Epidermal melanocyte (primary cell): ENCODE results near the gene RCAN3.
"Not testable (repeated sequence)": the region's sequence is repeated elsewhere in the genome, so short reads cannot be mapped to it uniquely, and the experiment has no call there.

ENCODE experiments used
- DNase-seq: peaks from one replicate; pipeline ENCODE4 v3.0.0; 2011; ENCODE audit warnings: low spot score; ENCODE audit not compliant: insufficient read length

Gene RCAN3

DNA sequence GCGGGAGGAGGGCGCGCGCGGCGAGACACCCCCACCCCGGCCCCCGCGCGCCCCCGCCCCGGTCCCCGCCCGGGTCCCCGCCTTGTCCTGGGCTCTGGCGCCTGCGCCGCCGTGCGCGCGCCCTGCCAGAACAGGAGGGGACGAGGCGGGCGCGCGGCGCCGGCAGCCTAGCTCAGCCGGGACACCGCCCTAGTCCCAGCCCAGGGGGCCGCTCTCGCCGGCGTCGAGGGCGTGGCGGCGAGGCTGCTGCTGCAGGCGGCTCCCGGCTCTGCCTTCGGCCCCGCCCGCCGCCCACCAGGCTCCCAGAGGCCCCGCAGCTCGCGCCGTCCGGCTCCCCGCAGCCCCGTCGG is at the start of gene RCAN3:
Gene RCAN3 (plus strand): TSS at position 128 of the 350 bp plus-strand sequence. CDS start 11,537 bp downstream, outside the sequence.
- peak; percentile 96 for DNase-seq

DNA sequence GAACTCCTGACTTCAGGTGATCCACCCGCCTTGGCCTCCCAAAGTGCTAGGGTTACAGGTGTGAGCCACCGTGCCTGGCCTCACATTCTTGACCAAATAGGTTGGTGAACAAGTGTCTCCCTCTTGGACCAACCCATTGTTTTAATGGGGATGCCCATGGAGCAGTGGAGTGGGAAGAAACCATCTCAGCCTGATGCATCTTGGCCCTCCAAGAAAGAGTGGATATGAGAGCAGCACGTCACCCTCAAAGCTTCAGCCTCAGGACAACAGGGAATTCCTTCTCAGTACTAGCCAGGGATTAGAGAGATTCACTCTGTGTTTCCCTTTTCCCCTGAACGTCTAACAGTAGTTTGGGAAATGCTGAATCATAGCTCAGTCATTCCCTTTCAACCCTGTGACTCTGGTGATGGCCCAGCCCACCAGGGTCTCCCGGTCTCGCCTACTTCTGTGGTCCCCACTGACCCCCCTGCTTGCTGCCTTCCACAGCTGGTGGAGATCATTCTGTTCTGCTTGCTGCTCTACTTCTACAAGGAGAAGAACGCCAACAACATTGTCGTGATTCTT is 49.6 kb upstream of the RCAN3 start:
- no peak for DNase-seq

DNA sequence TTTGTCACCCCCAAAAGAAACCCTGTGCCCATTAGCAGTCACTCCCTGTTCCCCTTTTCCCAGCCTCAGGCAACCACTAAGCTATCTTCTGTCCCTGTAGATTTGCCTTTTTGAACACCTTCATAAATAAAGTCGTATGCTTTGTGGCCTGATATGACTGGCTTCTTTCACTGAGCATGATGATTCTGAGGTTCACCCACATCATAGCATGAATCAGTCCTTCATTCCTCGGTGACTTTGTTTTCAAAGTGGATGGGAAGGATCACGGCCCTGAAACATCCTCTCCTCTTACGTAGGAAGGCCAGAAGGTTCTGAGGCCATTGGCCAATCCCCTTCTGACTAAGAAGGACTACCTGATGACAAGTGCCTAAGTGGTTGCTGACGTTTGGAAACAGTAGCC is 48.0 kb upstream of the RCAN3 start:
- no peak for DNase-seq

DNA sequence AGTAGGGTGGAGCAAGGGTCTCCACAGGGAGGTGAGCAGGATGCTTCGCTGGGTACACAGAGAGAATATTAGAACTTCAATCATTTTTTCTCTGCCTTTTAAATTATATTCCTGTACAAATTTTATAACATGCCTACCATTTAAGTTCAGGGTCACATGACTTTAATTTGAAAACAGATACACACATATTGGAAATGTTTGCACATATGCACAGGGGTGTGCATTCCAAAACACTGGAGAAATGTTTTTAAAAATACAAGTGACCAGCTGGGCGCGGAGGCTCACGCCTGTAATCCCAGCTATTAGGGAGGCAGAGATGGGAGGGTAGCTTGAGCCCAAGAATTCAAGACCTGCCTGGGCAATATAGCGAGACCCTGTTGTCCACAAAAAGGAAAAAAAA is 47.4 kb upstream of the RCAN3 start:
- DNase-seq = no peak

DNA sequence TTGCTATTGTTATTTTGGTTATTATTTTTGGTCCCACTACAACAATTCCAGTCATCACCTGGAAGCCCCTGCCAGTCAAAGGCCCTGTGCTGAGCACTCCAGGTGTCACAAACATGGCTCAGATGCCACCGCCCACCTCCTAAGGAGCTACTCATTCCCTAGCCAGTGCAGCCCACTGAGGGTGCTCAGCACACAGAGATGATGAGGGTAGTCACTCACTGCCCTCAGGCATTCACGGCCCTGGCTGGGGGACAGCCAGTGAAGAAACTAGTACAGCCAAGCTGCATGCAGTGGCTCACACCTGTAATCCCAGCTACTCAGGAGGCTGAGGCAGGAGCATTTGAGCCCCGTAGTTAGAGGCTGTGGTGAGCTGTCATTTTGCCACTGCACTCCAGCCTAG is 44.8 kb upstream of the RCAN3 start:
- DNase-seq = no peak

DNA sequence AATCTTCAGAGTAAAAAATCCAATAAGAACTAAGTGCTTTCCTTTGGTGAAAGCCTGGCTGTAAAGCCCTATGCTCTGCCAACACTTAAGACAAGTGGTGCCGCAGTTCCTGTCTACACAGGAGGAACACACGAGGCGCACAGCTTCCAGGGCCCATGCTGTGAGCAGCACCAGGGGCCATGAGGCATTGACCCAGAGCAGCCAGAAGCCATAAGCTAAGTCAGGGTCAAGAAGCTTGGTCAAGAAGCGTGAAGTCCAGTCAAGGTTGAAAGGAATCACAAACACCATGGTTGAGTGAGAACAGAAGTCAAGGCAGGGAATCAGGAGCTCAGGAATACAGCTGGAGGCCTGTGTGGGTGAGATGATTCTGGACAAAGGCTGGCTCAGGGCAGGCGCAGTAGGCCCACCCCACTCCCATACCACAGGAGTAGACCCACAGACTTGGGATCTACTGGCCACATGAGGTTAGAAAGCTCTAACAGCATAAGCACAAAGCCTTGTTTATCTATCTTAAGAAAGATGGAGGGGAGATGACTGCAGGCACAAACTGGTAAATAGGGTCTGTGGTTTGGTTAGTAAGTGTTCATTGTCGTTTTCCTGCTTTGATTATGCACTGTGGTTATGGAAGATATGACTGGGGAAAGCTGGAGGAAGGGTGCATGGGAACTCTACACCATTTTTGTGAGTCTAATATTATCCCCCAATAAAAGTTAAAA is 42.9 kb upstream of the RCAN3 start:
- DNase-seq = peak; percentile 17

DNA sequence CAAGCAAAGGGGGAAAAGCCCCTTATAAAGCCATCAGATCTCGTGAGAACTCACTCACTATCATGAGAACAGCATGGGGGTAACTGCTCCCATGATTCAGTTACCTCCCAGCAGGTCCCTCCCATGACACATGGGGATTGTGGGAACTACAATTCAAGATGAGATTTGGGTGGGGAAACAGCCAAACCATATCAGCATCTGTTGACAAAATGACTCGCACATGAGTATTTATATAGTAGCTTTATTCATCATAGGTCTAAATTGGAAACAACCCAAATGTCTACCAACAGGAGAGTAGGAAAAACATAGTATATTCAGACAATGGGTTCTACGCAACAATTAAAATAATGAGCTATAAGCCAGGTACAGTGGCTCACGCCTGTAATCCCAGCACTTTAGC is 40.5 kb upstream of the RCAN3 start:
- not testable (repeated sequence) for DNase-seq

DNA sequence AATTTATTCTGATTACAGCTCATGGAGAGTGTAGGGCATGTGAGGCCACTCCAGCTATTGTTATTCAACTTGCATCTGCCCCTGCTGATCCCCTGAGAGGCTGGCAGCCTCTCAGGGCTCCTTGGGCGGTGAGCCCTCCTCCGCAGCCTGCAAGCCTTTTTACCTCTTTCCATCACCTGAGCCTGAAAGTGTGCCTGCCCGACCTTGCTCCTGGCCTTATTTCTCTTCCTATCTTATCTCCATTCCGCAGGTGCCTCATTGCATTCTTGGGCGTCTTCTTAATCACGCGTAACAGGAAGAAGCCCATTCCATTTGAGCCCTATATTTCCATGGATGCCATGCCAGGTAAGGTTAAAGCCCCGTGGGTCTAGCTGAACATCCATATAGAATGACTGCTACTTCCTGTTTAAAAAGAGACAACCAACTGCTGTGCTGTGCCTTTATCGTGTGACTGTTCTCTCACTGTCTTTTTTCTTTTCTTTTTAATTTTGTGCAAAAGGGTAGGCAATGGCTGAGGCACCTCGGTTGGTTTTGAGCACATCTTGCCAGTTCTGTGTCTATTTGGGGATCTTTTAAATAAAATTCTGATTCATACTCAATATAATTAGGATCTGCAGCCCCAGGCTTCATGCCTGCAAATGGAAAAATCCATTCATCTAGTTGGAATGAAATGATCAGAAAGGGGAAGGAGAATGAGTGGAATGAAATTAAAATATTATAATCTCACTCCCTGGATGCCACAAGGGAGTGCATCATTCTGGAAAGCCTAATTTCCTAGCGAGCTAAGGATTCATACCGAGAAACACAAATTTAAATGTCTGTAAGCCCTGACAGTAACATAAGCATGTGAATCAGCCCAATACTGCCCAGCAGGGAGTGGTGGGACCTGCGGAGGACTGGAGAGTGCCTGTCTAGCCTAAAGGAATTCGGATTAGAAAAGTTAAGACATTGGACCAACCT is 38.6 kb upstream of the RCAN3 start:
- DNase-seq = no peak

DNA sequence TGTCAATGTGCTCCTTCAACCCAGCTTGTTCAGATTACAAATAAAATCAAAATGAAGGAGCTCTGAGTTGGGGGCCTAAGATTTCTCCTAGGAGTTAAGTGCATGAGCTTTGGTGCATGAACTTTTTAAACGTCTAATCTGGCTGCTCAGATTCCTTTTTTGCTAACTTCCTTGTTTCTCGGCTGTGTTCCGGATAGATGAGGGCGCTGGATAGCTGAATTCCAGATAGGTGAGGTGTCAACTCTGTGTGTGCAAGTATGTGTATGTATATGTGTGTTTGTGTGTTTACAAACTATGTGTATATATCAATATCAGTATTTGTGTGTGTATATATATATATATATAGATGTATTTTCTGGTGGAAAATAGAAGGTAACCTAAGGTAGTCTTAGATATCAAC is 37.5 kb upstream of the RCAN3 start:
- DNase-seq = no peak

DNA sequence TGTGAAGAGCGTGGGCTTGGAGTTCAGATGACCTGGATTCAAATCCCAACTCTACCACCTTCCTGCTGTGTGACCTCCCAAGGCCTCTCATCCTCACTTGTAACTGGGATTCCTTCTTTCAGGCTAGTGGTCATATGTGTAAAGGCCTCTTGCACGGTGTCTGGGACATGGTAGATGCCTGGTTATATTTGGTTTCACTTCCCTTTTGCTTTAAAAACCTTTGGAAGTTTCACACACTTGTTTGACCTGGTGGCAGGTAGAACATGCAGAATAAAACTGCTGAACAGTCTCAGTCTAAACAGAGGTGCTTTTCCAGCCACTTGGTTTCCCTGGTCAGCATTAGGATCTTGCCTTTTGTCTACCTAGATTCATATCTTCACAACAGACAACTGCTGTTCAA is 37.0 kb upstream of the RCAN3 start:
- no peak for DNase-seq

DNA sequence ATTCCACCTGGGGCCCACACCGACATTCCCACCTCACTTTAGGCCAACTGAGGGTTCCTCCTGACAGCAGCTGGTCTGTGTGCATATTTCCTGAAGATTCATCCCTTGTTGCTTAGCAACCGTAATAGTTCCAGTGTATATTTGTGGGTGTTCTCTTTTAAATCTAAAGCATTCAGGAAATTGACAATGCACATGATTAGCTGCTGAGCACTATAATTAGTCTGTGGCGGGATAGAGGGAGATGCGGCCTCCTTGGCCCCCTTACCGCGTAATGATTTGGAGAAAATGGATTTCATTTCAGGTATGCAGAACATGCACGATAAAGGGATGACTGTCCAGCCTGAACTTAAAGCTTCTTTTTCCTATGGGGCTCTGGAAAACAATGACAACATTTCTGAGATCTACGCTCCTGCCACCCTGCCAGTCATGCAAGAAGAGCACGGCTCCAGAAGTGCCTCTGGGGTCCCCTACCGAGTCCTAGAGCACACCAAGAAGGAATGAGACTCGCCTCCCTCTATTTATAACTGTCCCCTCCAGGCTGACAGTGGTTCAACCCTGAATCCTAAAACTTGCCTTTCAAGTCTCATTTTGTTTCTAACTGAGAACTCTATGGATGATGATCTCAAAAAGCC is 33.8 kb upstream of the RCAN3 start:
- no peak for DNase-seq

DNA sequence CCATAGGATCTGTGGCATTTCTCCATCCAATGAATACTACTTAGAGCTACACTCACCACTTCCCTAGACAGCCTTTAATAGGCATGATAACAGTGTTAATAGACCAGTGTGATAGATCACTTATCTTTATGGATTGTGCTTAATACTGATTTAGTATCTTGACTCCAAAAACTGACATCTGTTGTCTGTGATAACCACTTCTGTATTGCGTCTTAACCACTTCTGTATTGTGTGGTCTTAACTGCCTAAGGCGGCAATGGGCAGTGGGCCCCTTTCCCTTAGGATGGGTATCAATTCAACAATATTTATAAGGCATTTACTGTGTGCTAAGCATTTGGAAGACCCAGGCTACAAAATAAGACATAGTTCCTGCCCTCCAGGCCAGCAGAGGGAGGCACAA is 32.0 kb upstream of the RCAN3 start:
- no peak for DNase-seq

DNA sequence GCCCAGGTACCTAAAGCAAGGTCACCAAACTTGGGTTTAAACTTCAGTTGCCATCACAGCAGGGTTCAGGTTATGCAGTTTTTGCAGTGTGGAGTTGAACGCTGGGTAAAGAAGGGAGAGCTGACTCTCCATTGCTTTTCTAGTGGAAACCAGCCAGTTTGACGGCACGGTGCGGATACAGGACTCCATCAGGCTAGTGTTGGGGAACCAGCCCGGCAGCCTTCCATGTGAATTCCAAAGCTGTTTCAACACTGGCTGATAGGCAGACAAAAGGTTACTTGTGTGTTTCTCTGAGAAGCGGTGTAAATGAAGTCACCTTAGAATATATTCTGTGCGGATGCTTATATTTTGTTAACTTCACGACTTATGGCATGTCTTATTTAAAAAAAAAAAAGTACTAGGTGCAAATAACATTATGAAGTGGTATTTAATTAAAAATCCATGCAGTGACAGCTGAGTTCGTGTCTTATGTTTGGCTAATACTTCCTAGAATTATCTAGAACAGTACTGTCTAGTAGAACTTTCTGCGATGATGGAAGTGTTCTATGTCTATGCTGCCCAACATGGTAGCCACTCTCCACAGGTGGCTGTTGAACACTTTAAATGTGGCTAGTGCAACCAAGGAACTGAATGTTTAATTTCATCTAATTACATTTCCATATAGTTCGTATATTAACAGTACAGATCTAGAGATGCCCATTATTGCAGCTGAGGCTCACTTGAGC is 29.9 kb upstream of the RCAN3 start:
- no peak for DNase-seq

DNA sequence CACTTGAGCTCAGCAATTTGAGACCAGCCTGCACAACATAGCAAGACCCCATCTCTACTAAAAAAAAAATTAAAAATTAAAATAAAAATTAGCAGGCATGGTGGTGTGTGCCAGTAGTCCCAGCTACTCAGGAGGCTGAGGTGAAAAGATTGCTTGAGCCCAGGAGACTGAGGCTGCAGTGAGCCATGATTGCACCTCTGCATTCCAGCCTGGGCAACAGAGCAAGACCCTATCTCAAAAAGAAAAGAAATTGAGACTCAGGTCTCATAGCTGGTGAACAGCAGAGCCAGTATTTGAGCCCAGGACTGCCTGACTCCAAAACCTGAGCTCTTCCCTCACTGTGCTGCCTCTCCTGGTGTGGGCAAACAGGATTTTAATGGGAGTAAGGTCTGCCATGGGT is 28.4 kb upstream of the RCAN3 start:
- DNase-seq = no peak

DNA sequence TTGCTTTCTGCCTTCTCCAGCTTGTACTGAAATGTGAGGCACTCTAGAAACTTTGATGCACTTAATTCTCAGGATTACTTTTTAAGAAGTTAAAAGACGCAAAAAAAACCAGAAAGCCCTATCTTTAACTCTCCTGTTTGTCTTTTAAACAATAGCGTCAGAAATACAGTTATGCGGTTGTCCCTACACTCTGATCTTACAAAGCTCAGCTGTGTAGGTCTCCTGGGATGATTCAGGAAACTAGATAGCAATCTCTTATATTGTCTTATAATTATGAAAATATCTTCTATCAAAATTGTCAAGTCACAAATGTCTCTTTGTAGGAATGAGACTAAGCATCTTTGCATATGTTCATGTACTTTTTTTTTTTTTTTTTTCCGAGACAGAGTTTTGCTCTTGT is 26.9 kb upstream of the RCAN3 start:
- no peak for DNase-seq

DNA sequence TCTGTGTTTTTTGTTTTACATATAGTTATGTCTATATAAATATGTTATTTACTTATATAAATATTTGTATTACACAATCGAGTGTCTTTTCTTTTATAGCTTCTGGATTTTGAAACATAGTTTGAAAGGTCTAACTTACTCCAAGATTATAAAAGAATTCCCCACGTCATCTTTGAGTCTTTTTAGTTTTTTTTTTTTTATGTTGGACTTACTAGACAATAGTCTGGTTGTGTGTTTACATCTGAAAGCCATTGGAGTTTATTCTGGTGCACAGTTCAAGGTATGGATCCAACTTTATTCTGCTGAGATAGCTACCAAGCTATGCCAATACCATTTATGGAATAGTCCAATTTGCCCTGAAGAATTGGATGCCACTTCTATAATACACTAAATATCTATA is 26.1 kb upstream of the RCAN3 start:
- DNase-seq = no peak

DNA sequence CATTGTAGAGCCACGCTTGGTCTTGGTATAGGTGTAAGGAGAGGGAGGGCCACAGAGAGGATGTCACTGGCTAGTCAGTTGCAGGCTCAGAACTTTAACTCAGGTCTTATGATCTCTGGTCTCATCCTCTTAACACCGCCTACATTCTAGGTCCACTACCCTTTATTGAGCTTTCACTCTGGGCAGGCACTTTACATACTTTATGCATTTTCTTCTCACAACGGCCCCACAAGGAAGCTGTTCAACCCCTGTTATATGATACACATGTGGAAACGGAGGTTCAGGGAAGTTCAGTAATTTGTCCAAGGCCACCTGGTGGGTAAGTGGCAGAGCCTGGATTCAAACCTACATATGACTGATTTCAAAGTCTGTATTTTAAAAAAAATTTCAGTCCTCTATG is 25.3 kb upstream of the RCAN3 start:
- DNase-seq = no peak

DNA sequence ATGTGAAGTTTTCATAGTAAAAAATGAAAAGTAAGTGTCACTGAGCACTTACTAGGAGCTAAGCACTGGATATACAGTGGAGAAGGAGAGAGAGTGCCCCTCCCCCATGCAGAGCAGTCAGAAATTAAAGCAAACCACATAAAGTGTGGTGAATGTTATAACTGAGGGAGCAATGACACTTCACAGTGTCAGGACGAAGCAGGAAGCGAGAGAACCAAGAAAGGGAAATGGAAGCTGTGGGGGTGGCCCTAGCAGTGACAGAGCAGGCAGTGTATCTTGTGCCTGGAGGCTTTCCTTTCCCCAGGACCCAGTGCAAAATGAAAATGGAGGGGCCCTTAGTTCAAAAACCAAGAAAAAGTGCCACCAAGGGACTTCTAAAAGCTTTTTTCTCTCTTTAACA is 21.5 kb upstream of the RCAN3 start:
- no peak for DNase-seq

DNA sequence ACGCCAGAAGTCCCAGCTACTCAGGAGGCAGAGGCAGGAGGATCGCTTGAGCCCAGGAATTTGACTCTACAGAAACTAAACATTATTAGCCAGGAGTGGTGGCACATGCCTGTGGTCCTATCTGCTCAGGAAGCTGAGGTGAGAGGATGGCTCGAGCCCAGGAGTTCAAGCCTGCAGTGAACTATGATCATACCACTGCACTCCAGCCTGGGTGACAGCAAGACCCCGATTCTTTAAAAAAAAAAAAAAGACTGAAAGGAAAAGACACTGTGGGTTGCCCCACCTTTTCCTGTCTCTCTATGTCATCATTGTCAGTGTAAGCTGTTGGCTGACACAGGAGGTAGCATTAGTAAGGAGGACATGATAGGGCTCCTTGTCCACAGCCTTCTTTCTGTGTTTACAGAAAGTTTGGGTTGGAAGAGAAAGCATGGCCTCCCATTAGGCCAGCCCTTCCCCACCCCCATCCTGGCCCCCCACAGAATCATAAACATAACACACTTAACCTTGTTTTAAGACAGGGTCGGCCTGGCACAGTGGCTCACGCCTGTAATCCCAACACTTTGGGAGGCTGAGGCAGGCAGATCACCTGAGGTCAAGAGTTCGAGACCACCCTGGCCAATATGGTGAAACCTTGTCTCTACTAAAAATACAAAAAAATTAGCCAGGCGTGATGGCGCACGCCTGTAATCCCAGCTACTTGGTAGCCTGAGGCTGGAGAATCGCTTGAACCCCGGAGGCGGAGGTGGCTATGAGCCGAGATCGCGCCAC is 20.6 kb upstream of the RCAN3 start:
- DNase-seq = no peak

DNA sequence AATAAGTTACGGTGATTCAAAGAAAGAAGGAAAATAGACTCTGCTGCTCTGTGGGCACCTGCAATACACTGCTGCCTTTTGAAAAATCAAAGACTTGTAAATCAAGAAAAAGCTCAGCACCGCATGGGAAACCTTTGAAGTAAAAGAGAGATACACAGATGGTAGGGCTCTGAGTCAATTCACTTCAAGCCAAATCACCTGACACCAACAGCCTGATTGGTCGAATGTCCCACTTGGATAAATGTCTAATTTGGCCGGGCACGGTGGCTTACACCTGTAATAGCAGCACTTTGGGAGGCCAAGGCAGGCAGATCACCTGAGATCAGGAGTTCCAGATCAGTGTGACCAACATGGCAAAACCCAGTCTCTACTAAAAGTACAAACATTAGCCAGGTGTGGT is 19.2 kb upstream of the RCAN3 start:
- DNase-seq = no peak

DNA sequence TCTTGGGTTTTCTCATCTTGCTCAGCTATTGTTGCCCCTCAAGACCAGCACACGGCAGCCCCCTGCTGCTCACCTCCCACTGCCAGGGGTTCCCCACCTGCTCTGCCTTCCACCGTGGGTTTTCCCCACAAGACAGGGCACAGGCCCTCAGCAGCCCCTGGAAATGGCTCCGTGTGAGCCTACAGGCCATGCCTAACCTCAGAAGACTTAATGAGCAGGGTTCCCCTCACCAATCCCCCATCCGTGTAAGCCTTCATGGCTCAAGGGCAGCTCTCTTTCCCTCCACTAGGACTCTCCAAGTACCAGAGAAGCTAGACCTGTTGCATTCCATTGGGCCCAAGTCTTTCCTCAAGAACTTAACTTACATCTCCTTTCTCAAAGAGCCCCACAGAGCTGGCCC is 18.4 kb upstream of the RCAN3 start:
- DNase-seq = no peak
